ENCODE data around the gene MTMR3.

DNA sequence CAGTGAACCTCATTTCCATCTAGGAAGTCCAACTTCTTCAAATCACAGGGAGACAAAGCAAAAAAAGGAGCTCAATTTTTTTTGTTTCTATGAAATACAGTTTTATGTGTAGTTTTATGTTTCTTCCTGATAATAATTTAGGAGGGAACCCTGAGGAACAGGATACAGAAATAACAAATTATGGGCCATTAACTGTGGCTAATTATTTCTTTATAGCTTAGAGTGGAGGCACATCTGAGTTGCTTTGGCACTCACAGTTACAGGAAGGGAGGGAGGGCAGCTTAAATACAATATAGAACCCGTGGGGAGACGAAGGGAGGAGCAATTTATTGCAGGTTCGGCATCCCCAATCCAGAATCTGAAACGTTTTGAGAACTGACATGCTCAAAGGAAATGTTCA lies 160.2 kb downstream of the MTMR3 start:
- TF ChIP-seq EZH2phosphoT487 (IDR thresholded peaks at IDR 0.05; ENCODE audit: insufficient read depth, low read depth) (no peak), EZH2 (IDR thresholded peaks at IDR 0.05; ENCODE audit: insufficient read depth, poor library complexity, severe bottlenecking) (no peak)

Measured in GM23248 (cell line).